Measurements from ENCODE around the gene ZFHX2. TPM values are rescaled to one million over a fixed set of nuclear protein-coding genes. Genes with fewer than 3 reads are reported as not detected.
A peak's percentile ranks its signal among the peaks of the same experiment; 100 is the strongest.

ZFHX2 gene
- total and polyA plus RNA-seq, 2 of the 13 experiments (the other 11 are each of a cell fraction or from before 2014, with no cell fraction given): 0.17 to 0.44 TPM

DNA sequence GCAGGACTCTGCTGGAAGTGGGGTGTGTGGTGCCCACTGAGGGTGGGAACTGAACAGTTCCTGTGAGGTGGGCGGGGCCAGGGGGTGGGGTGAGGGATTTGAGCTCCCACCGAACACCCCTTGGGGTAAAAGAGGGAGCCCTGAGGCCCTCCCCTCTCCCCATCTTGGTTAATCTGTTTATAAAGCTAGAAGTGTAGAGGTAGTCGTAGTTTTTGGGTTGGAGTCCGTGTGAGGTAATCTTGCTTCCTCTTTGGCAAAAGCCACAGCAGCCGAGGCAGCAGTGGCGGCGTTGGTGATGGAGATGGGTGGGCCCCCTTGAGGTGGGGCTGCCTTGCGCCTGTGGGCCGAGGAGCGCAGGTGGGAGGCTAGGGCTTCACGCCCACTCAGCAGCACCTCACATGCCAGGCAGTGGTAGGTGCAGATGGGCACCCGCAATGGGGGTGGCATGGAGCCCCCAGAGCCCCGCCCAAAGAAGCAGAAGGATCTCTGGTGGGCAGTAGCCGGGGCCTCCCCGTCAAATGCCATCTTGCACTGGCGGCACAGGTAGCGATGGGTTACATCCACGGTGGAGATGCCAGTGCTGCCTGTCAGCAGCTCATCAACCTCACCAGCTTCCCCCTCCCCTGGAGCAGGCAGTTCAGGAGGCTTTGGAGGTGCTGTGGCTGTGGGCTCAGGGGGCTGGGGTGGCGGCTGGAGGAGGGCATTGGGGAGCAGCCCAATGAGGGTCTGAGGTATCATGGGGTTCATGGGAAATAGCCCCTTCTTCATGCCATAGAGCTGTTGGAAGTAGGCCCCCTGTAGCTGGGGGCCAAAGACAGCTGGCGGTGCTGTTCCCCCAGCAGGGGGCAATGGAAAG lies 29.6 kb downstream of the ZFHX2 start:
- Histone ChIP-seq H3K9me3 (ENCODE audit: low read length) (no peaks in the 10 kb centered on the region), H3K27ac (ENCODE audit: extremely low read length, insufficient read depth, low read length) (no peak overlapping the region), H3K4me2 (ENCODE audit: low read depth, low read length) (no peak overlapping the region), H3K79me2 (ENCODE audit: insufficient read depth, low read length) (no peaks in the 10 kb centered on the region), H2AFZ (ENCODE audit: low read length) (no peak overlapping the region), H3K36me3 (replicated peaks in 1 of 2; ENCODE audit: control insufficient read depth in 1 of 2, insufficient read depth in 2 of 2, low read length in 2 of 2) (peaks cover 2 to 6% of the 10 kb centered on the region in 2 experiments; a peak in 3 of 5 replicates), H3K4me3 (replicated peaks in 1 of 3; ENCODE audit: insufficient read depth in 1 of 3, low read depth in 2 of 3, low read length in 3 of 3) (no peak overlapping the region), H3K27me3 (ENCODE audit: control insufficient read depth in 1 of 2, insufficient read depth in 2 of 2, low read length in 2 of 2) (no peaks in the 10 kb centered on the region), H3K4me1 (ENCODE audit: insufficient read depth, low read length) (no peaks in the 10 kb centered on the region), H4K20me1 (ENCODE audit: insufficient read depth, low read length) (no peaks in the 10 kb centered on the region), H3K9ac (ENCODE audit: insufficient read depth, low read depth, low read length) (no peak overlapping the region)
- in situ Hi-C loops (cut with HindIII; ENCODE audit: extremely low pct_ligation_motif_present, low pct_unique_long_range_greater_than_20kb) (no loop called here), intact Hi-C loops (cut with micrococcal nuclease; ENCODE audit: unreplicated experiment) (no loop called here)
- no peak for ATAC-seq
- 89% methylated on average over 16 of the region's 20 CpGs for WGBS (ENCODE audit: low lambda C conversion rate)
- no peak for DNase-seq (ENCODE audit: low spot score)
- ChIA-PET POLR2A (interaction anchor here (1.6 kb wide), 1 partner anchor 201 kb away, joined by 3 read pairs; the partner anchor contains the start of gene PABPN1), CTCF (ENCODE audit: low intra/inter-chr PET ratio, low total read pairs) (no interaction called here)
- no peak for FAIRE-seq
- TF ChIP-seq IKZF5 (CRISPR knock-in tag; IDR thresholded peaks at IDR 0.05) (no peak), FOXM1 (CRISPR knock-in tag; IDR thresholded peaks at IDR 0.05) (no peak), MTF1 (CRISPR knock-in tag; IDR thresholded peaks at IDR 0.05) (no peak), AGO2 (optimal IDR thresholded peaks at IDR 0.05; ENCODE audit: low read depth, low read length) (peak; percentile 34), MYC (CRISPR knock-in tag; IDR thresholded peaks at IDR 0.05; ENCODE audit: borderline replicate concordance) (0 out of 2 replicates have a peak, but pooled peaks have one; percentile 30), ZNF768 (CRISPR knock-in tag; IDR thresholded peaks at IDR 0.05) (peak; percentile 46; the same call in 1 of the 2 replicates), HNRNPLL (IDR thresholded peaks at IDR 0.05; ENCODE audit: low read depth, low read length, poor library complexity, severe bottlenecking) (peak; percentile 24), NRL (CRISPR knock-in tag; IDR thresholded peaks at IDR 0.05; ENCODE audit: borderline replicate concordance) (0 out of 2 replicates have a peak, but pooled peaks have one; percentile 29), SALL2 (CRISPR knock-in tag; IDR thresholded peaks at IDR 0.05) (no peak), ZNF781 (CRISPR knock-in tag; IDR thresholded peaks at IDR 0.05; ENCODE audit: borderline replicate concordance, not compliant biosample characterization) (no peak), ZNF121 (CRISPR knock-in tag; IDR thresholded peaks at IDR 0.05) (no peak), NFKB2 (CRISPR knock-in tag; IDR thresholded peaks at IDR 0.05; ENCODE audit: borderline replicate concordance) (0 out of 2 replicates have a peak, but pooled peaks have one; percentile 41), HOMEZ (CRISPR knock-in tag; IDR thresholded peaks at IDR 0.05; ENCODE audit: low read depth) (no peak), ELF4 (CRISPR knock-in tag; IDR thresholded peaks at IDR 0.05; ENCODE audit: borderline replicate concordance) (no peak)
- TF ChIP-seq, protein P1, sequence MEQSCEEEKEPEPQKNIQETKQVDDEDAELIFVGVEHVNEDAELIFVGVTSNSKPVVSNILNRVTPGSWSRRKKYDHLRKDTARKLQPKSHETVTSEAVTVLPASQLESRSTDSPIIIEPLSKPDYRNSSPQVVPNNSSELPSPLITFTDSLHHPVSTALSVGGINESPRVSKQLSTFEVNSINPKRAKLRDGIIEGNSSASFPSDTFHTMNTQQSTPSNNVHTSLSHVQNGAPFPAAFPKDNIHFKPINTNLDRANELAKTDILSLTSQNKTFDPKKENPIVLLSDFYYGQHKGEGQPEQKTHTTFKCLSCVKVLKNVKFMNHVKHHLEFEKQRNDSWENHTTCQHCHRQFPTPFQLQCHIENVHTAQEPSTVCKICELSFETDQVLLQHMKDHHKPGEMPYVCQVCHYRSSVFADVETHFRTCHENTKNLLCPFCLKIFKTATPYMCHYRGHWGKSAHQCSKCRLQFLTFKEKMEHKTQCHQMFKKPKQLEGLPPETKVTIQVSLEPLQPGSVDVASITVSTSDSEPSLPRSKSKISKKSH (CRISPR knock-in tag; IDR thresholded peaks at IDR 0.05; ENCODE audit: borderline replicate concordance): peak; percentile 62; the same call in 1 of the 2 replicates
- BruUV-seq (replicated peaks): no TSS peak

Measured in HepG2 (cell line).